GM12875 (cell line): ENCODE measurements around the gene MFSD2B.
"Not testable (repeated sequence)": the region's sequence is repeated elsewhere in the genome, so short reads cannot be mapped to it uniquely, and the experiment has no call there.

Experiments used
- H3K4me3 ChIP-seq: one replicate; pipeline ENCODE4 v1.5.1; 2011; ENCODE audit warnings: low read depth, low read length, control low read depth
- TF ChIP-seq, protein P1 (sequence below): IDR thresholded peaks from 2 replicates; pipeline ENCODE4 v1.5.1; 2011; ENCODE audit warnings: low read depth, mild to moderate bottlenecking, control low read depth, inconsistent platforms, low read length, moderate library complexity, borderline replicate concordance; ENCODE audit not compliant: insufficient read depth

MFSD2B gene

DNA sequence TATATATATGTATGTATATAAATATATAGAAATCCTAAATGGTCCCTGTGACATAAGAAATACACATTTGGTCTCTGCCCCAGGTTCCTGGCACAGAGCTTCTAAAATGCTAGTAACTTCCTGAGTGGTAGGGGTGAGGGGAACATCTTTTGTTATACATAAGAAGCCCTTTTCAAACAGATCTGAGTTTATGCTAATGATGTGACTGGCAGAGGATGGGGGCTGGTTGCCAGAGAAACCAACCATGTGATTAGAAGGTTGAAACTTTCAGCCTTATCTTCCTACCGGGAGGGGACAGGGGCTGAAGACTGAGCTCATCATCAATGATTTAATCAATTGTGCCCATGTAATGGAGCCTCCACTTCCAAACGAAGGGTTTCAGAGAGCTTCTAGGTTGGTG lies 16.3 kb downstream of the MFSD2B start:
- TF ChIP-seq, protein P1, sequence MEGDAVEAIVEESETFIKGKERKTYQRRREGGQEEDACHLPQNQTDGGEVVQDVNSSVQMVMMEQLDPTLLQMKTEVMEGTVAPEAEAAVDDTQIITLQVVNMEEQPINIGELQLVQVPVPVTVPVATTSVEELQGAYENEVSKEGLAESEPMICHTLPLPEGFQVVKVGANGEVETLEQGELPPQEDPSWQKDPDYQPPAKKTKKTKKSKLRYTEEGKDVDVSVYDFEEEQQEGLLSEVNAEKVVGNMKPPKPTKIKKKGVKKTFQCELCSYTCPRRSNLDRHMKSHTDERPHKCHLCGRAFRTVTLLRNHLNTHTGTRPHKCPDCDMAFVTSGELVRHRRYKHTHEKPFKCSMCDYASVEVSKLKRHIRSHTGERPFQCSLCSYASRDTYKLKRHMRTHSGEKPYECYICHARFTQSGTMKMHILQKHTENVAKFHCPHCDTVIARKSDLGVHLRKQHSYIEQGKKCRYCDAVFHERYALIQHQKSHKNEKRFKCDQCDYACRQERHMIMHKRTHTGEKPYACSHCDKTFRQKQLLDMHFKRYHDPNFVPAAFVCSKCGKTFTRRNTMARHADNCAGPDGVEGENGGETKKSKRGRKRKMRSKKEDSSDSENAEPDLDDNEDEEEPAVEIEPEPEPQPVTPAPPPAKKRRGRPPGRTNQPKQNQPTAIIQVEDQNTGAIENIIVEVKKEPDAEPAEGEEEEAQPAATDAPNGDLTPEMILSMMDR = no peak
- no peak overlapping the region for H3K4me3 ChIP-seq

DNA sequence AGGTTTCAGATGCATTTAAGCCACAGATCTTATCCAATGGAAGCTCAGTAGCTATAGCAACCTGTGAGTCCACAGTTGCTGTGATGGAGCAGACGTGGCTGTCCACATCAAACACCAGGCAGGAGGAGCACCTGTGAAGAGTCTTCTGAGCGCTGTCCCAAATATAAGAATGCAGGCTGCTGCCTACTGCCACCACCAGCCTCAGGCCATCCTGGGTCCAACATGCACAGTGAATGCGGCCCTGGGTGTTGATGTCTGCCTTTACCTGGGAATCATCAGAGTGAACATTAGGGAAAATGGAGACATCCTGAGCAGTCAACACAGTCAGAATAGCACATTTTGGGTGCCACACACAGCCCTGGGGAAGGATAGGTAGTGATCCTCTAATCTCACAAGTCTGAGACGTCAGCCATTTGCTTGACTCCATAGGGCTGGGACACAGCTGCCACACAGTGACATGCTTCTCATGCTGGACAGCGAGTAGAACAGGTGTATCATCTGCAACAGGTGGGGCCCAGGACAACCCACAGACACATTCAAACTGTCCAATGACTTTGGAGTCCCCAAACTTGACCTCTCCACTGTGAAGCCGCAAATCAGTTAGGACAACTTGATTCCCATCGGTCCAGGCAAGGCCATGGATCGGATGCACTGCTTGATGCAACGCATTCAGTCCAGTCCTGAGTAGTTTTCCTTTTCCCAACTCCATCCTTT lies 29.1 kb downstream of the MFSD2B start:
- no peak overlapping the region for H3K4me3 ChIP-seq
- TF ChIP-seq, protein P1 = no peak

DNA sequence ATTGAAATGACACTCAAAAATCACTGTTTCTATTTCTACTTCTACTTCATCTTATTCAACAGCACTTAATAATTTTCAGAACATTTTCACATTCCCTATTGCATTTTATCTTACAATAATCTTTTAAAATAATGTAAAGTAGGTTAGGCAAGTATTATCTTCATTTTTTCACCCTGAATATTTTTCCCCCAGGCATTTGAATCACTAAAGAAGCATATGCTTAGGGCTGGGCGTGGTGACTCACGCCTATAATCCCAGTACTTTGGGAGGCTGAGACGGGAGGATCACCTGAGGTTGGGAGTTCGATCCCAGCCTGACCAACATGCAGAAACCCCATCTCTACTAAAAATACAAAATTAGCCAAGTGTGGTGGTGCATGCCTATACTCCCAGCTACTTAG lies 30.6 kb downstream of the MFSD2B start:
- no peak overlapping the region for H3K4me3 ChIP-seq
- TF ChIP-seq, protein P1 = no peak

DNA sequence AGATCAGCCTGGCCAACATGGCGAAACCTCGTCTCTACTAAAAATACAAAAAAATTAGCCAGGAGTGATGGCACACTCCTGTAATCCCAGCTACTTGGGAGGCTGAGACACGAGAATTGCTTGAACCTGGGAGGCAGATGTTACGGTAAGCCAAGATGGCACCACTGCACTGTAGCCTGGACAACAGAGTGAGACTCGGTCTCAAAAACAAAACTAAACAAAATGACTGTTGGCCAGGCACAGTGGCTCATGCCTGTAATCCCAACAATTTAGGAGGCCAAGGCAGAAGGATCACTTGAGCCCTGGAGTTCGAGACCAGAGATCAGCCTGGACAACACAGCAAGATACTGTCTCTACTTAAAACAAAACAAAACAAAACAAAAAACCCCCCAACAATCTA lies 33.2 kb downstream of the MFSD2B start:
- not testable (repeated sequence) for H3K4me3 ChIP-seq

DNA sequence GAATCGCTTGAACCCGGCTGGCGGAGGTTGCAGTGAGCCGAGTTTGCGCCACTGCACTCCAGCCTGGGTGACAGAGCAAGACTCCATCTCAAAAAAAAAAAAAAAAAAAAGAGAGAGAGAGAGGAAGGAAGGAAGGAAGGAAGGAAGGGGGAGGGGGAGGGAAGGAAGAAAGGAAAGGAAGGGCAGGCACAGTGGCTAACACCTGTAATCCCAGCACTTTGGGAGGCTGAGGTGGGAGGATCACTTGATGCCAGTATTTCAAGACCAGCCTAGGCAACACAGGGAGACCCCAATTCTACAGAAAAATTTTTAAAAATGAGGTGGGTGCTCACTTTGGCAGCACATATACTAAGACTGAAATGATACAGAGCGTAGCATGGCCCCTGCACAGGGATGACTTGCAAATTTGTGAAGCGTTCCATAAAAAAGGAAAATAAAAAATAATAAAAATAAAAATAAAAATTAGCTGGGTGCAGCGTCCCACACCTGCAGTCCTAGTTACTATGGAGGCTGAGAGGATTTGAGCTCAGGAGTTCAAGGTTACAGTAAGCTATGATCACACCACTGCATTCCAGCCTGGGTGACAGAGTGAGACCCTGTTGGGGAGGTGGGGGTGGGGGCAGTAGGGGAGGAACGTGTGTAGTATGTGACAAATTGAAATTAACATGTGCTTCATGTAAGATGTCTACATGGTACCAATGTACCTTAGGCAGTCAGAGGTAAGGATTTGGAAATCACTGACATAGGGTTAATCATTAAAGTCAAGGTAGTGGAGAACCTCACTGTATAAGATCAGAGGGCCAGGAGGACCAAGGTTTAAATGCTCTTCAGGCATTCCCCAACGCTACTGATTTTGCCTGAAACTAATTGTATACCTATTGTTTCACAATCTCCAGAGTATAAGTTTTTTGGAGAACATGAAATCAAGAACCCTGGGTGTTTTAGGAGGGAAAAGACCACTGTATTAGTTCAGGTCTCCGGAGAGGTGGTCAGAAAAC lies 35.9 kb downstream of the MFSD2B start:
- TF ChIP-seq, protein P1 = no peak
- no peak overlapping the region for H3K4me3 ChIP-seq

DNA sequence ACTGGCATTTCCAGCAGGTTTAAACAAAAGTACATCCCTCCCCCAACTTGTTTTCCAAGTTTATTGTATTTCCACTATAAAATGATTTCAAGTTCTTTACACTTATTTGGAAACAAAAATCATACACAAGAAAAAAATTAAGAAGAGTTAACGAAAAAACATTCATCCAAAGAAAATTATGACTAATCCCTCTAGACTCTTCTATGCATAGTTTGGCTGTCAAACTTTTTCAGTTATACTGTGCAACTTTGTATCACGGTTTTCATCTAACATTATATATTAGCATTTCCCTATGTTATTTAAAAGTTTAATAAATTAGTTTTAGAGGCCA lies 36.7 kb downstream of the MFSD2B start:
- TF ChIP-seq, protein P1 = no peak
- peak overlapping the region; percentile 56 for H3K4me3 ChIP-seq

DNA sequence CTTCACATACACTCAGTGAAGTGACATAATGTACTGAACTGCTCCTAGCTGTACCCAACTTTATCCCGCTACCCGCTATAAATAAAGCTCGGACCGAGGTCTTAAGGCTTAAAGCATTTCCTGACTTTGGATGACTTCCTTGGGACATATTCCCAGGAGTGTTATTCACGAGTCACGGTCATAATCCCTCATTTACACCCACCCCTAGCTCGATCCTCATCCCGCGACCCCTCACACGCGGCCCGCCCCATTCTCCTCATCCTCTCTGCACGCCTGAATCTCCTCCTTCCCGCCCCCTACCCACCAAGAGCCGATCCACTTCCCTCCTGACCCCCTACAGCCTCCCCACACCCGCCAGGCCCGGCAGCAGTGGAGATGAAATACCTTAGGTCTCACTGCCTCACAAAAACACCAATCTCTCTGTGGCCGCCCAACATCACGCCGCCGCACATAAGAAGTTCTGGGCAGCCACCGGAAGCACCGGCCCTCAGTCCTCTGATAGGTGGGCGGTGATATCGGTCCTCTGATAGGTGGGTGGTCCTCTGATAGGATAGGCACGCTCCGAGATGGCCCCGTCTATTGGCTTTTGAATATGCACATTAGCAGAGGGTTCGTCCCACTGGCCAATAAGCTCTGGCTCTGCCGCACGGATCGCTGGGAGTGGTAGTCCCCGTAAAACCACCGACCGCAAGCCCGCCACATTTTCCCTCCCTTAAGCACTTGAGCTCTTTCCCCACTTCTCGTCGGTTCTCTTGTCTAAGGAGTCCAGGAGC lies 37.2 kb downstream of the MFSD2B start, which contains the start of gene WDCP:
WDCP (minus strand) TSS at position 462 of the 773 bp plus-strand sequence. CDS start 7,897 bp downstream, outside the sequence.
- peak within 1 kb of the TSS; percentile 56 for H3K4me3 ChIP-seq
- TF ChIP-seq, protein P1 = no peak
